OCI-LY7 (cell line): Measurements from ENCODE around the gene PCBP3.

ENCODE experiments used
- CTCF ChIP-seq: fragments of 200-600 bp; sonication (generic); conservative IDR thresholded peaks from 2 replicates; pipeline ENCODE4 v1.5.1; 2014; ENCODE audit warnings: mild to moderate bottlenecking, antibody characterized with exemption, low read length, moderate library complexity, mixed read lengths
- EZH2phosphoT487 ChIP-seq: fragments of 200-600 bp; sonication (generic); IDR thresholded peaks from 2 replicates; pipeline ENCODE4 v1.6.1; 2018; ENCODE audit warnings: low read depth, borderline replicate concordance, mild to moderate bottlenecking, mixed run types, antibody characterized with exemption, low read length, moderate library complexity, mixed read lengths

- TF ChIP-seq CTCF = no peak
- TF ChIP-seq EZH2phosphoT487 = no peak
Observed at GRCh38 chr21:45950740-45951515, 307.4 kb downstream of the PCBP3 start.
